Stomach (tissue), 9 donors: ENCODE results near the gene SMIM21. TPM values are rescaled to one million over a fixed set of nuclear protein-coding genes. Genes with fewer than 3 reads are reported as not detected.

Experiments
- DNase-seq, 2 donors: peaks; one replicate each; pipeline versions ENCODE4 v3.0.0 to v3.0.0-alpha.2; 2013 to 2019
- H3K27ac ChIP-seq, 5 donors: fragments of 200-600 bp in 4 of 5; sonication (generic) in 4 of 5; one replicate each; pipeline ENCODE4 v1.5.1; 2013 to 2019; ENCODE audit warnings: mild to moderate bottlenecking in 1 of 5, moderate library complexity in 1 of 5
- H3K27me3 ChIP-seq, 3 donors: fragments of 200-600 bp; sonication (generic); one replicate each; pipeline ENCODE4 v1.5.1; 2017 to 2019; ENCODE audit warnings: mixed run types in 1 of 3
- H3K36me3 ChIP-seq, 4 donors: fragments of 200-600 bp; sonication (generic); 1 replicate in 3 of 4; 2 replicates in 1 of 4; pipeline ENCODE4 v1.5.1; 2016 to 2019
- H3K4me1 ChIP-seq, 4 donors: fragments of 200-600 bp; sonication (generic); one replicate each; pipeline ENCODE4 v1.5.1; 2016 to 2019
- H3K4me3 ChIP-seq, 4 donors: fragments of 200-600 bp; sonication (generic) in 3 of 4; one replicate each; pipeline ENCODE4 v1.5.1; 2016 to 2019; ENCODE audit warnings: mild to moderate bottlenecking in 1 of 4
- H3K9me3 ChIP-seq, 4 donors: fragments of 200-600 bp; sonication (generic); one replicate each; pipeline ENCODE4 v1.5.1; 2016 to 2019
- EP300 ChIP-seq: sonication (generic); formaldehyde crosslinking; IDR thresholded peaks from one replicate; pipeline ENCODE4 v1.6.1; 2017; ENCODE audit warnings: antibody characterized with exemption
- POLR2A ChIP-seq, 4 donors: fragments of 450-650 bp; IDR thresholded peaks; one replicate each; pipeline ENCODE4 v1.6.1; 2016; ENCODE audit warnings: antibody characterized with exemption in 4 of 4, control low read depth in 2 of 4, mild to moderate bottlenecking in 1 of 4, moderate library complexity in 1 of 4
- POLR2AphosphoS5 ChIP-seq, 3 donors: sonication (generic); formaldehyde crosslinking; IDR thresholded peaks; one replicate each; pipeline ENCODE4 v1.6.1; 2016; ENCODE audit warnings: antibody characterized with exemption in 3 of 3
- WGBS, 5 donors: extraction: QIAGEN DNeasy Blood & Tissue Kit in 3 of 5; methylation state at CpG; one replicate each; pipeline versions ENCODE4 v1.1.5 to v1.1.7; 2013 to 2018; 5-methylcytosine and 5-hydroxymethylcytosine counted together
- intact Hi-C: fragments of 100-400 bp; cut with DNase I; formaldehyde crosslinking; loops from one replicate; pipeline ENCODE4 v1.15.1; 2023; ENCODE audit warnings: low total_unique reads
- polyA plus RNA-seq, 3 donors: library from polyadenylated mRNA; stranded (reverse); fragments of 200-250 nt; gene quantifications; one replicate each; pipeline ENCODE4 v1.2.3, GENCODE V29; 2013
- total RNA-seq, 5 donors: library from RNA; depleted of rRNA; stranded (reverse); fragments of >200 nt; gene quantifications; one replicate each; pipeline versions ENCODE4 v1.1.0 to v1.2.3, GENCODE V29; 2014 to 2016
- TF ChIP-seq, protein P1 (sequence below), 7 experiments: fragments of 450-650 bp in 4 of 7; fragments of 200-600 bp in 3 of 7; sonication (generic) in 3 of 7; IDR thresholded peaks; one replicate each; pipeline ENCODE4 v1.5.1; 2016 to 2019; ENCODE audit warnings: antibody characterized with exemption in 7 of 7, control low read depth in 2 of 7, mild to moderate bottlenecking in 1 of 7
- donor health status: healthy with polysubstance abuse.
- donor health status: Bipolar disorder and iron deficiency.
- donor health status: healthy.

Gene SMIM21
- total and polyA plus RNA-seq, 8 donors: not detected

DNA sequence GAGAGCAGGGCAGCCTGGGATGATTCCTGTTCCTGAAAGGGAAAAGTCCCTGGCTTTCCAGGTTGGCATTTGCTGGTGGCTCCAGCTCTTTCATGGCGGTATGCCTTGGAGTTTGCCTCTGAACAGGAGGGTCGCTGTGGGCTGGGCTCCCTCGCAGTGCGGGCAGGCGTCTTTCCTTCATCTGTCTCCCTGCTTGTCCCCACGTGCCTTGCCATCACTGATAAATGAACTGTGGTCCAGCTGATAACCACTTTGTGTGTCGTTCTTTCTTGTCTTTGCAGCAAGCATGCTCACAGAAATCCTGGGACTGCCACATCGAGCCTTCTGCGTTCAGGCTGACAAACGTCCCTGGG, 35.3 kb downstream of the SMIM21 start:
- Histone ChIP-seq H3K4me1 (no peaks in the 10 kb centered on the region), H3K9me3 (no peaks in the 10 kb centered on the region), H3K36me3 (no peaks in the 10 kb centered on the region), H3K4me3 (no peak overlapping the region), H3K27ac (no peak overlapping the region), H3K27me3 (peaks cover 0 to 12% (median 0%) of the 10 kb centered on the region in 3 donors)
- intact Hi-C loops: no loop called here
- no peak for DNase-seq
- 59 to 75% (median 68%) methylated on average over 10 of the region's 10 CpGs for WGBS, 5 donors
- TF ChIP-seq EP300 (no peak), POLR2A (IDR thresholded peaks at IDR 0.05) (no peak), POLR2AphosphoS5 (IDR thresholded peaks at IDR 0.05) (no peak)
- TF ChIP-seq, protein P1, sequence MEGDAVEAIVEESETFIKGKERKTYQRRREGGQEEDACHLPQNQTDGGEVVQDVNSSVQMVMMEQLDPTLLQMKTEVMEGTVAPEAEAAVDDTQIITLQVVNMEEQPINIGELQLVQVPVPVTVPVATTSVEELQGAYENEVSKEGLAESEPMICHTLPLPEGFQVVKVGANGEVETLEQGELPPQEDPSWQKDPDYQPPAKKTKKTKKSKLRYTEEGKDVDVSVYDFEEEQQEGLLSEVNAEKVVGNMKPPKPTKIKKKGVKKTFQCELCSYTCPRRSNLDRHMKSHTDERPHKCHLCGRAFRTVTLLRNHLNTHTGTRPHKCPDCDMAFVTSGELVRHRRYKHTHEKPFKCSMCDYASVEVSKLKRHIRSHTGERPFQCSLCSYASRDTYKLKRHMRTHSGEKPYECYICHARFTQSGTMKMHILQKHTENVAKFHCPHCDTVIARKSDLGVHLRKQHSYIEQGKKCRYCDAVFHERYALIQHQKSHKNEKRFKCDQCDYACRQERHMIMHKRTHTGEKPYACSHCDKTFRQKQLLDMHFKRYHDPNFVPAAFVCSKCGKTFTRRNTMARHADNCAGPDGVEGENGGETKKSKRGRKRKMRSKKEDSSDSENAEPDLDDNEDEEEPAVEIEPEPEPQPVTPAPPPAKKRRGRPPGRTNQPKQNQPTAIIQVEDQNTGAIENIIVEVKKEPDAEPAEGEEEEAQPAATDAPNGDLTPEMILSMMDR (IDR thresholded peaks at IDR 0.05): no peak

DNA sequence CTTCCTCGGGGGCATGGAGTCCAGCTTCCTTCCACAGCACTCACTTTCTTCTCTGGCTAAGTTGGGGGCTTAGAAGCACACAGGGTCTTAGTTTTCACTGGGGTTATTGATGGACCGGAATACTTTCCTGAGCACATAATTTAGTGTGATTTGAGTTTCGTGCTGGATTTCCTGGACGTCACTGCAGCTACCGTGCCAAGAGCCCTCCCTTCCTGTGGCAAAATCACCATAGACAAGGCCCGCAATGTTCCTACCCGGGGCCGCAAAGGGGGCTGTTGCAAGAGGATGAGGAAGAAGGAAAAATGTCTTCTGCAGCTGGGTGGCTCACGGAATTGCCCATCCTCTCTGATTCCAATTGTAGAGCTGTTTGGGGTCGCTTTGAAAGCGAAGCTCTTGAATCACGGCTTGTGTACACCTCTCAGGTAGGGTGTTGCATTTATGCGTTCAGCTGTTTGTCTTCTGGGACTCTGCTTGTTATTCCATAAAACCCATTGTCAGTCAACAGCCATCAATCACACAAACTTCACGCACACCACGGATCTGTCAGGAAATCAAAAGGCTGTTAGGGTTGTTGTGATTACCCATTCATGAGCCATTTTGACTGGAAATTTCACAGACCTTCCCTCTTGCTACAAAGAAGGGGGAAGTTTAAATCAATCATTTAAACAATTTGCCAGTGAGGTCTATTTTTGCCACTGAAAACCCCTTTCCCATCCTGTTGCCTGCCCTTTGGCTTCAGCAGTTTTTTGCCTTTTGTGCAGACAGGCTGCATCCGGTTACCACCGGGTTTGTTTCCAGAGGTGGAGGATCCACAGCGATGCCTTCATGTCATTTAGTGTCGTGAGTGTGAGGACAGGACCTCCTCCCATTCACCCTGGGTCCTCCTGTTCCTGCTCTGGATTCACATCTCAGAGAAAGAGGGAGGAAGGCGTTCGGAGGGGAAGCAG, 36.0 kb downstream of the SMIM21 start:
- TF ChIP-seq, protein P1 (IDR thresholded peaks at IDR 0.05): no peak
- TF ChIP-seq POLR2AphosphoS5 (IDR thresholded peaks at IDR 0.05) (no peak), EP300 (no peak), POLR2A (IDR thresholded peaks at IDR 0.05) (no peak)
- Histone ChIP-seq H3K9me3 (no peaks in the 10 kb centered on the region), H3K4me3 (no peak overlapping the region), H3K27ac (no peak overlapping the region), H3K4me1 (no peaks in the 10 kb centered on the region), H3K36me3 (no peaks in the 10 kb centered on the region), H3K27me3 (peaks cover 0 to 12% (median 0%) of the 10 kb centered on the region in 3 donors)
- intact Hi-C loops: no loop called here
- peak in 1 of 2 donors; percentile 41 for DNase-seq
- WGBS, 5 donors: 65 to 73% (median 67%) methylated on average over 21 of the region's 21 CpGs

DNA sequence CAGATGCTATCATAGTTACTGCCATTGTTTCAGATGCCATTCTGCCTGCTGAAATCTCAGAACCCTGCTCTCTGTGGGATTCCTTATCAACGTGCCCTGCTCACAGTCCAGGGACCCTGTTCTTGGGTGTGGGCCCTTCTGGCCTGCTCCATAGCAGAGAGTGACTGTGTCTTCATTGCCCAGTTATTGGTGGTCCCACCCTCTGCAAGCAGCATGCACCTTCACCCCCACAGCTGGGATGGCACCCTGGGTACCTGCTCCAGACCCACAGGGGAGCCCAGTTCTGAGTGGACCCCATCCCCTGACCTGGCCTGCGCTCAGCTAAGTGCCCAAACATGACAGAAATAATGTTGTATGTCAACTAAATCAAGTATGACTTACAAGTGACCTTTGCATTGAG, 36.6 kb downstream of the SMIM21 start:
- TF ChIP-seq EP300: no peak
- TF ChIP-seq POLR2A (IDR thresholded peaks at IDR 0.05): no peak
- TF ChIP-seq POLR2AphosphoS5 (IDR thresholded peaks at IDR 0.05): no peak
- TF ChIP-seq, protein P1 (IDR thresholded peaks at IDR 0.05): no peak
- intact Hi-C loops: no loop called here

DNA sequence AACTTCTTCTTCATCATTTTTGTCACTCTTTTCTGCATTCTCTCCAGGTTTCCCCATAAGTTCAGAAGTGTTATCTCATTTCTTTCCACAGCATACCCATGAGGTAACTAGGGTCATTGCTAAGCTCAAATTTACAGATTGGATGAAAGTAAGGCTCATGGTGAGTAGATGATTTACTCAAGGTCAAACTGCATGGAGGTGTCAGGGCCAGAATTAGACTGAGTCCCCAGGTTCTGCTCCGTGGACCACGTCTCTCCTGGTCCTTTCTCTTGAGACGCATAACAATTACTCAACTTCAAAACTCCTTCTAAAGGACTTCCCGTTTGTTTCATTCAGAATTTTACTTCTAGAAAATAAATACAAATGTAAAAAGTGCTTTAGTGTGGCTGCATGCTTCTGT, 43.4 kb downstream of the SMIM21 start:
- WGBS, 5 donors: 48 to 60% (median 56%) methylated on average over 4 of the region's 4 CpGs
- Histone ChIP-seq H3K36me3 (no peaks in the 10 kb centered on the region), H3K4me3 (no peak overlapping the region), H3K27ac (no peak overlapping the region), H3K27me3 (no peaks in the 10 kb centered on the region), H3K9me3 (no peaks in the 10 kb centered on the region), H3K4me1 (no peaks in the 10 kb centered on the region)
- TF ChIP-seq POLR2AphosphoS5 (IDR thresholded peaks at IDR 0.05) (no peak), POLR2A (IDR thresholded peaks at IDR 0.05) (no peak), EP300 (no peak)
- TF ChIP-seq, protein P1 (IDR thresholded peaks at IDR 0.05): no peak
- no peak for DNase-seq
- intact Hi-C loops: no loop called here

More for the DNA sequence above, 36.6 kb downstream of the SMIM21 start:
- H3K27me3 ChIP-seq: peaks cover 0 to 12% (median 0%) of the 10 kb centered on the region in 3 donors
- 41 to 59% (median 47%) methylated on average over 2 of the region's 2 CpGs for WGBS, 5 donors
- no peaks in the 10 kb centered on the region for H3K9me3 ChIP-seq
- DNase-seq: no peak
- no peak overlapping the region for H3K27ac ChIP-seq
- no peak overlapping the region for H3K4me3 ChIP-seq
- no peaks in the 10 kb centered on the region for H3K36me3 ChIP-seq
- no peaks in the 10 kb centered on the region for H3K4me1 ChIP-seq
